A204.1 (cell line): Measurements from ENCODE around the gene KRTAP10-12.

ENCODE experiments used
- FAIRE-seq: peaks from 2 replicates; lab custom pipeline; 2012; peaks lifted over from hg19 to GRCh38; lab: Jason Lieb, UNC

The KRTAP10-12 gene

GRCh38 chr21:44734841-44735240 lies 37.9 kb downstream of the KRTAP10-12 start:
- no peak for FAIRE-seq

GRCh38 chr21:44735821-44736220 lies 38.8 kb downstream of the KRTAP10-12 start:
- no peak for FAIRE-seq

GRCh38 chr21:44736291-44737004 lies 39.5 kb downstream of the KRTAP10-12 start:
- FAIRE-seq: no peak

- no peak for FAIRE-seq
Observed at GRCh38 chr21:44737706-44738354, 40.9 kb downstream of the KRTAP10-12 start.

GRCh38 chr21:44738621-44739020 lies 41.6 kb downstream of the KRTAP10-12 start:
- FAIRE-seq: no peak

GRCh38 chr21:44739316-44739715 lies 42.3 kb downstream of the KRTAP10-12 start:
- FAIRE-seq: no peak

GRCh38 chr21:44740742-44741141 lies 43.8 kb downstream of the KRTAP10-12 start:
- no peak for FAIRE-seq

GRCh38 chr21:44741921-44742320 lies 44.9 kb downstream of the KRTAP10-12 start:
- FAIRE-seq: no peak

GRCh38 chr21:44742418-44743153 lies 45.6 kb downstream of the KRTAP10-12 start:
- FAIRE-seq: peak; percentile 65
